Fibroblast of skin of left quadriceps (primary cell): ENCODE data around the gene LRRC10B.

Source experiments
- DNase-seq, 2 experiments: peaks; one replicate each; pipeline ENCODE4 v3.0.0-alpha.2; 2013; ENCODE audit warnings: low read depth in 2 of 2

The LRRC10B gene

DNA sequence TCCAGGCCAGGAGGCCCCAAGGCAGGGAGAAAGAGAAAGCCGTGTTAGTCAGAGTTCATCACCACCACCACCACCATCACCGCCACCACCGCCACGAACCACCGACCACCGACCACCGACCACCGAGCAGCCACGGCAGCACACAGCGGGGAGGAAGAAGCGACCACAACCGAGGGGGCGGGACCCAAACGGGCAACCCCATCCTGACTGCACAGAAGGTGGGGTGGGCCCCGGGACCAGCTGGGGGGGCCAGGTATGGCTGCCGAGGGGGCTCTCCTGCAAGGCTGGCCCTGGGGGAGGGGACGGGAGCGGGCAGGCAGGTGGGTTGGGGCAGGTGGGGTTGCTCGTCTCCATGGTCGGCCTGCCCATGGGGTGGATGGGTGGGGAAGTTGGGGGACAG lies 38.1 kb downstream of the LRRC10B start:
- no peak for DNase-seq

DNA sequence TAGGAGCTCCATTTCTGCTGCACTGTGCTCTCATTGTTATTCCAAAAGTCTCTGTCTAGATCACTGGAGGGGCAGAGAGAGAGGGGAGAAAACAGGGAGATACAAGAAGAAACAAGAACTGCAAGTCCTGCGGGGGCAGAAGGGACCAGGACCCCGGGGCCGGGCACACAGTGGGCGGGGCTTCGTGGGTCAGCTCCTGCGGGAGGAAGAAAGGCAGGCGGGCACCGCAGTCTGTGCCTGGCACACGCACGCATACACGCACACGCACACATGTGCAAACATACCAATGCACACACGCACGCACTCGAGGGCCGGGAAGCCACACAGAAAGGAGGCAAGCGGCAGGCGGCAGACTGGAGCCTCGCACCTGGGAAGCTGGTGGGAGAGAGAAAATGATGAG lies 38.7 kb downstream of the LRRC10B start:
- DNase-seq = no peak

DNA sequence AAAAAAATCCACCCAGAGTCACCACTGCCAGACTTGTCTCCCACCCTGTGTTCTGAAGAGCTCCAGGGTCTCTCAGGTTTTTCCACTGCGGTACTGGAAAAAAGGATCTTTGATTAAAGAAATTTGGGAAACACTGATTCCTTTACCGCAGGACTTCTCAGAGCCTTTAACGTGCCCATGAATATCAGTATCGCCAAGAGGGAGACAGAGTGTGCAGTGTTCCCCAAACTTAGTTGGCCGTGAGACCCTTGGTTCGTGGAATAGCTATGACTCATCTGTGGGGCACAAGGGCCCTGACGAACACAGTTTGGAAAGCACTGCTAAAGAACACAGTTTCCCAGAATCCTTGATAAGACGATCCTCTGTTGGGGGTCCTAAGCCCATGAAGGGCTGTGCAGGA lies 40.6 kb downstream of the LRRC10B start:
- no peak for DNase-seq

DNA sequence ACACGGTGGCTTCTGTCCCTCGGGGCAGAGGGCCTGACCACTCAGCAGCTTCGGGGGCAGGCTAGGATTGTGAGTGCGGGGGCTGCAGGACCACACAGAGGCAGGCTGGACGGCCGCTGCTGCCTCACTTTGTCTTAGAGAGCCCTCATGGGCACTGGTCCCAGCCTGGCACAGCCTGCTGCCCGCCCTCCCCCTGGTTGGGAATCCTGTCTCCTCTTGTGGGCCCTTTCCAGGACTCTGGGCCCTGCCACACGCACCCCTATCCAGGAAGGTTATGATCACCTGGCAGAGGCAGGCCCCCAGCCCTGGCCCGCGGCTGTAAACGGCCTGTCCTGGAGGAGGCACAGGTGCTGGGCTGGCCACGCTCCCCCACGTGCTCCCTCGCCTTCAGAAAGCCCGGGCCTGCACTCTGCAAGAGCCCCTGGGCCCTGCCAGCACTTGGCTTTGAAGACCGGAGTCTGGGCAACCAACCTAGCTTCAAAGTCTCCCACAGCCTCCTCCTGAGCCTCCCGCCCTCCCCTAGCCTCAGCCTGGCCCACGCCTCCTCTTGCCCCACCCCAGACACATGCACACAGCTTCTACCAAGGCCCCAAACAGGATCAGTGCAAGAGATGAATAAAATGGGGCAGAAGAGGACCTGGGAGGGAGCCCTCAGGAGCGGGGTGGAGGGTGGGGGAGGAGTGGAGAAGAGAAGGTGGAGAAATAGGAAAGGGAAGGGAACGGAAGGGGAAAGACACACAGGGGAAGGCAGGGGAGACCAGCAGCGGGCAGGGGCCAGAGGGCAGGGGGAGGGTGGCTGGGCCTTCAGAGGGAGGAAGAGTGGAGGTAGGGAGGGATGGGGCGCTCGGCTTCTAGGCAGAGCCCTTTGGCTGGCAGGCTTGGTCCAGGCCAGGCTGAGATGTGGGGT lies 41.4 kb downstream of the LRRC10B start:
- no peak for DNase-seq

DNA sequence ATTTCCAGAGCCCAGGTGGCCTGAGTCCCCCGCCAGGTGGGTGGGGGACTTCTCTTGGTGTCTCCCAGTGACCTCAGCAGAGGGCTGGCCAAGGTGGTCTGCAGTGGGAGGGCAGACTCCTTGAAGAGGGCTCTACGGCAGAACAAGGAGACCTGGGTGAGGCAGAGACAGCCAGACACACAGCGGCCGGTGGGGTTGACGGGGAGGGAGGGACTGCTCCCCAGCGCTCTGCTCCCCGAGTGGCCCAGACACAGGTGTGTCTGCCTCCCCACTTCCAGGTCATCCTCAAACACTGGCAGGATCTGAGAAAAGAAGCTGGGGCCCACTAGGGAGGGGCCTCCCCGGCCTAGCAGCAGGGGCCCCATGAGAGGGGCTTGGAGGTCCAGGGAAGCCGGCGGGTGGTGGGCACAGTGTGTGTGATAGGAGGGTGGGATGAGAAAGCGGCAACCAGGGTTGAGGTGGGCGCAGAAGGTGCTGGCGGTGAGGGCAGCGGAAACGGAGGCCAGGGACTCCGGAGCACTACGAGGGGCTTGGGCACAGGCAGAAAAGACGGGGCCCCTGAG lies 42.2 kb downstream of the LRRC10B start:
- no peak for DNase-seq

DNA sequence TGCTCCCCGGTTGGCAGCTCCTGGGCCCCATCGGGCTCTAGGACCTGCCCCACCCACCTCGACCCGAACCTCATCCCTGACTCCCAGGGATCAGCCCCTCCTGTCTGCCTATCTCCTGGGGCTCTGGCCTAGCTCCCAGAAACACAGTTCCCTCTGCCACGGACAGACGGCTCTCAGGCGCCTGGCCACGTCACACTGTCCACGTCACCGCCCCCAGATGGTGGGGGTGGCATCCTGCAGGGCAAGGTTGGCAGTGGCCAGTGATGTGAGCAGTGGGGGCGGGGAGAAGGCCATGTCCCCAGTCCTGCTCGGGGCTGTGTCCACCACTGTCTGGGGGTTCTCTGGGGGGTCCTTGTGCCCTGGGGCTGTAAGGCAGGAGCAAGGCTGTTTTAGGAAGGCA lies 43.1 kb downstream of the LRRC10B start:
- DNase-seq = no peak

DNA sequence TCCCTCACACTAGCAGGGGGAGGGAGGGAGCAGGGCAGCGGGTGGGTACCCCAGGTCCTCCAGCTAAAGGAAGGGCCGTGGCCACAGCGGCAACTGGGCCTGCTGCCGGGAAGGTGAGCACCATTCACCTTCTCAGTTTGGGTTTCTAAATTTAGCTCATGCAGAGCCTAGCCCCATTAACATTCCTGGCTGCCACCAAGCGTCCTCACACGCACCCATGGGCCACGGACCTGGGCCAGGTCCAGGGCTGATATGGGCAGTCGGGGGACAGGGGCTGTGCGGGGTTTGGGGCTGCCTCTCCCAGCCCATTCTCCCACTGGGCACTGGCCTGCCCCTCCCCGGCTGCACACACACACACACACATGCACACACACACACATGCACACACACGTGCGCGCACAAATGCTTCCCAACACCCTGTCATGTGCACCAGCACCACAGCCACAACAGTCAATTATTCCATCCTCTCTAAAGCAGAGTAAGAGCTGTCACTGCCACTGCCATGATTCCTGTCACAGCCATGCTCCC lies 43.6 kb downstream of the LRRC10B start:
- DNase-seq = no peak

DNA sequence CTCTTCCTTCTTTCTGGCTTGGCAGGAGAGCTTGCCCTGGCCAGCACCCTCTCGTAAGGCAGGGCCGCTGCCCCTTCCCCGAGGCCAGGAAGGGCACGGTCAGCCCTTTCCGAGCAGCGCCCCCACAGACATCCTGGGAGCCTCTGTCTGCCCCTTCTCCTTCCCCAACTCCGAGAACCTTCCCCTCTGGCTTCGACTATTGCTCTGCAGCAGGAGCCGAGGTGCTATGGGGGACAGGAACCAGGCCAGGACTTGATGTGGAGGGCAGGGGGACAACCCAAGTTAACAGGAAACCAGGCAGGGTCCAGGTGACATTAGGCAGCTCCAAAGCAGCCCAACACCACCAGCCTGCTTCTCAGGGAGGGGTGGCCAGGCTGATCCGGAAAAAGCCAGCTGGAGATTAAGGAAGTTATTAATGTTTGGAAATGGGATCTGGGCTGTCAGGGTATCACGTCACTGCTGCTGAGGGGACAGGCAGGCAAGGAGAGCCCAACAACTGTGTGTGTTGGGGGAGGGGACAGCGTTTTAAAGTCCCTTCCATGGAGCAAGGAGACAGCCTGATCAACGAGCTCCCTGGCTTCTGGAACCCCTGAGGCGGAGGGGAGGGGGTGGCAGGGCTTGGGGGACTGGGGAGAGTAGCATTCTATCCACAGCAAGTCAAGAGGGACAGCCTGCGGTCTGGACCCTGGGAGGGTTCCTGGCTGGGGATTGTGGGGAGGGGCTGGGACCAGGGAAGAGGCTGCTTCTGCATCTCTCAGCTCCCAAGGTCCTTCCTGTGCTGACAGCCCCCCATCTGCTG lies 45.0 kb downstream of the LRRC10B start:
- no peak for DNase-seq

DNA sequence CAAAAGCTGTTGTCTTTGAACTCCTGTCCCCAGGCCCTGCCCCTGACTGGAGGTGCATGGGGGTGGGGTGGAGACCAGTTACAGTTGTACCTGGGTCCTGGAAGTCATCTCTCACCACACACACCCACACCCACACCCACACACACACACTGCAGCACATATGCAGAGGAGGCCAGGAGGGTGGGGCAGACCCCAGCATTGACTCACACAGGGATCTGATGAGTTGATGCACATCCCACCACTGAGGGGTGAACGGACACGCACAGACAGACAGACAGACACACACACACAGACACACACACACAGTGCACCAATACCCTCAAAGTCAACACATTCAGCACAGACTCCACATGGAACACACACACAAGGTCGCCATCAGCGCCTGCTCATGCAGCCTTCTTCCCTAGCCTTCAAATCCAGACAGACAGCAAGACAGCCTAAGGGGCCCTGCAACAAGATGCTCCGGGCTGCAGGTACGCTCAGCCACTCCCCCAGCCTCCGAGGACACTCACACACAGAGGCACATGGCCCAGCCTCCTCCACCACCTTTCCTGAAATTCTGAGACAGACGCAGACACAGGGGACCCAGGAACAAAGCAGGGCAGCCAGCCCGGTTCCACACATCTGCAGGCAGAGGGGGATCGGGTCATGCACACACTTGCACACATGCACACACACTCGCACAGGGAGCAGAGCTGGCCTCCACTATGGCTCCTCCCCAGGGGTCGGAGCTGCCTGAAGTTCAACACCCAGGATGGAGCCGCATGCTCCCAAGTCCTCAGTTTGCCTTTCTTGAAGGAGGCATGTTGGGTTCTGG lies 45.8 kb downstream of the LRRC10B start:
- DNase-seq = no peak

DNA sequence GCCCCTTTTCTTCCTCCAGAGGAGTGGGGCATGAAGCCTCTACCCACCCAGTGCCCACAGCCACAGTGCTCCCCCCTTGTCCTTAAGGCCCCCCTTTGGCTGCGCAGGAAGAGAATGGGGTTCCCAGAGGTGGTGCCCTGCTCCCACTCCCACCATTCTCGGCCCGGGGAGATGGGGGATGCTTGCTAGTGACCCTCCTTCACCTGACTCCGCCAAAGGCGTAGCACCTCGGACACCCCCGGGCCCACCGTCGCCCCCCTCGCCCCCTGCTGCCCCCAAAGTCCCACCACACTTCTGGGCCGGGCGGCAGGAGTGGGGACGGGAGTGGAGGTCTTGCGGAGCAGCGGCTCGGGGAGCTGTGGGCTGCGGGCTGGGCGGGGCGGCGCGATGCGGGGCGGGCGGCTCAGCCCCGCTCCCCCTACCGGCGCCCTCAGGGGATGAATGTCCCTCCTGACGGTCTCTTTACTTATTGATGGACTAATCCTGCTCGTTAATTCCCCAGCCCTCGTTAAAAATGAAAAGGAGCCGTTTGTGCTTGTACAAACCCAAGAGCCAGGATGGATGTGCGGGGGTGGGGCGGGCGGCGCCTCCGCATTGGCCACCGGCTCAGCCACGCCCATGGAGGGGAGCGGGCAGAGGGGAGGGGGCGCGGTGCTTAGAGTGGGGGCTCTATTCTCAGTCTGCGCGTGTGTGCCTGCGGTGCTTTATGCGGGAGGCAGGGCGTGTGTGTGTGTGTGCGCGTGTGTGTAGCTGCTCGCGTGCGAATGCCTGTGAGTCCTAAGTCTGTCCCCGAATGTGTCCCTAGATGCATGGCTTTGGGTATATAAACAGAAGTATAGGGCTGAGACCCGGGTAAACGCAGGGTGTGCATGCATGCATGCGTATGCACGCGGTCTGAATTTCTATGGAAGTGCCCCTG lies 46.8 kb downstream of the LRRC10B start:
- DNase-seq = no peak

DNA sequence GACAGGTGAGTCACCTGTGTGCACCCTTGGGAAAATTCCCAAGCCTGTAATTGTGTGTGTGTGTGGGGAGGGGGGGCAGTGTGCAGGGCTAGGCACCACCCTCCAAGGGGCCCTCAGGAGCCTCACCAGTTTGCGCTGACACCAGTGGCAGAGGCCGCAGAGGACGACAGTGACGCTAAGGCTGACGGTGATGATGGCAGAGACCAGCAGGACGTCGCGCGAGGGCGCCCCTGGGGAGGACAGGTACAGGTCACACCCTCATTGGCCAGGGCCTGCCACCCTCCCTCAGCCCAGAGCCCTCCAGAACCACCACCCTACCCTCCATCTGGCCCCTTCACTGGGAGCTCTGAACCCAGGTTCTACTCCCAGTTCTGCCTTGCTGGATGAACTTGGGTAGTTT lies 47.4 kb downstream of the LRRC10B start:
- DNase-seq = no peak

DNA sequence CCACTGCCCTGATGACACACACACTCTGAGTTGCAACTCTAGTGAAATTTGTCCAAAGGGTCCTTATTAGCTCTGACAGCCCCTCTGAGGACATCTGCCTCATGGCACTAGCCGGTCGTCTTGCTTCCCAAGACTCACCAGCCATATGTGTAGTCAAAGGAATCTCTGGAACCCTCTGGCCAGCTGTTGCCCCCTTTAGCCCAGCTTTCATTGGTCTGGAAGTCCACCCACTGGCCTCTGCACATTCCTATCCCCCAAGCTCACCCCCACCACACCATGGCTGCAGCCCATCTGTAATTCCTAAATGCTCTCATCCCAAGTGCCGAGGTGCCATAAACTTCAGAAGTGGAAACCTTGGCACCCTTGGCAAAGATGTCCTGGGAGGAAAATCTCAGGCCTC lies 48.1 kb downstream of the LRRC10B start:
- DNase-seq = no peak
